ENCODE results near the gene POLR2C. TPM values are rescaled to one million over a fixed set of nuclear protein-coding genes. Genes with fewer than 3 reads are reported as not detected.

The POLR2C gene
- total RNA-seq, 2 donors from 2014 or later, result 34.9 to 77.3 TPM

DNA sequence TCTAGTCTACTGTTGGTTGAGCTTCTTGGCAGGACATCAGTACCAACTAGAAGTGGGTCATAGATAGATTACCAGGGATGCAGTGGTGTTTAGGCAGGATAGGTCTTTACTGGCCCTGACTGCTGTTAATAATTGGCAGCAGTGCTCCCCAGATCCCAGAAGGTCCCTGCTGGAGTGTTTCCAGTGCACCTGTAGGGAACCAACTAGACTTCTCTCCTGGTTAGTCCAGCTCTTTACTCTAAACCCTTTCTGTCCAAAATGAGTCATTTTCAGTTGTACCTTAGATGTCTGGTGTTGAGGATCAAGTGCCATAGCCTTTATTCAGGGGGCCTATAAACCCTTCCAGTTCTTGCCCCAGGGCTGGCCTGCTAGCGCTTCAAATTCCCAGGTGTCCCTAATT is 8.7 kb downstream of the POLR2C start:
- WGBS, 2 donors, result 71 to 95% methylated on average over 1 of the region's 1 CpG
- ATAC-seq (no peak), DNase-seq (no peak)
- intact Hi-C loops (cut with DNase I), result no loop called here
- H3K27ac ChIP-seq, result peak overlapping the region; percentile 9 to 68 (median 31)
- H3K27me3 ChIP-seq, result no peaks in the 10 kb centered on the region
- H3K9me3 ChIP-seq, result no peaks in the 10 kb centered on the region
- no peak overlapping the region for H3K4me3 ChIP-seq
- H3K36me3 ChIP-seq (replicated peaks in 1 of 2; ENCODE audit: insufficient read depth in 1 of 2, low read depth in 2 of 2), result peaks cover 6 to 19% of the 10 kb centered on the region in 2 donors
- peaks cover 31% of the 10 kb centered on the region for H3K4me1 ChIP-seq
- TF ChIP-seq, protein P1, sequence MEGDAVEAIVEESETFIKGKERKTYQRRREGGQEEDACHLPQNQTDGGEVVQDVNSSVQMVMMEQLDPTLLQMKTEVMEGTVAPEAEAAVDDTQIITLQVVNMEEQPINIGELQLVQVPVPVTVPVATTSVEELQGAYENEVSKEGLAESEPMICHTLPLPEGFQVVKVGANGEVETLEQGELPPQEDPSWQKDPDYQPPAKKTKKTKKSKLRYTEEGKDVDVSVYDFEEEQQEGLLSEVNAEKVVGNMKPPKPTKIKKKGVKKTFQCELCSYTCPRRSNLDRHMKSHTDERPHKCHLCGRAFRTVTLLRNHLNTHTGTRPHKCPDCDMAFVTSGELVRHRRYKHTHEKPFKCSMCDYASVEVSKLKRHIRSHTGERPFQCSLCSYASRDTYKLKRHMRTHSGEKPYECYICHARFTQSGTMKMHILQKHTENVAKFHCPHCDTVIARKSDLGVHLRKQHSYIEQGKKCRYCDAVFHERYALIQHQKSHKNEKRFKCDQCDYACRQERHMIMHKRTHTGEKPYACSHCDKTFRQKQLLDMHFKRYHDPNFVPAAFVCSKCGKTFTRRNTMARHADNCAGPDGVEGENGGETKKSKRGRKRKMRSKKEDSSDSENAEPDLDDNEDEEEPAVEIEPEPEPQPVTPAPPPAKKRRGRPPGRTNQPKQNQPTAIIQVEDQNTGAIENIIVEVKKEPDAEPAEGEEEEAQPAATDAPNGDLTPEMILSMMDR (IDR thresholded peaks at IDR 0.05), result no peak
- no peak for TF ChIP-seq POLR2A (IDR thresholded peaks at IDR 0.05)

DNA sequence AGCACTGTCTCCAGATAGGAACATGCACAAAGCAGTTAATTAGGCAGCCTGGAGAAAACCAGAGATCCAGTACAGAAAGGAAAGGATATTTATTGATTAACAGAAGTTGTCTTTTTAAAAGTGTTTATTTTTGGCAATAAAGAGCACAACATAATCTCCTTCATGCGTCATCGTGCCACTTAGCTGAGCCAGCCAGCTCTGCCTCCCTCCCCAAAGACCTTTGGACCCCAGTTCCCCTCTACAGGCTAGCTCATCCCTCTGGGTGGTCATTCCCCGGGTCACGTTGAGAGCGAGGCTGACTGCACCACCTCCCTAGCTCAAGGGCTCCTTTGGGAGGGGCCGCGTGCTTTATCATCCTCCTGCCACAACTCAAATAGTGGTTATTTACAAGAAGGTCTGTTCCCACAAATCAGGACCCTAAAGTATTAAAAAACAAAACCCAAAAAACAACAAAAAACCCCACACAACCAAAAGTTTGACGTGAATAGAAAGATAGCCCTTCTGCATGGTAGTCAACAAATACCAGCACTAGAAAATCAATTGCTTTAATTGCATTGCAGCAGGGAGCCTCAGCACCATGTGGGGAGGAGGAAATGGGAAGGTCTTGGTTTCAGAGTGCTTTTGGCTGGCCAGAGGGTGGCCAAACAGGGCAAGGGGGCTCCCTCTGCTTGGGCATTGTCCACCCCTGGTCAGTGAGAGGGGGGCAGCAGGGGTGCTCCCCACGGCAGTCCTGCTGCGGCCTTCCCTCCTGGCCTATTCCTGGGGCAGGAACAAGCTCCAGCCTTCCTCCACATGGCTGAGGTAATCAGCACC is 9.6 kb downstream of the POLR2C start:
- peak in 2 of 3 donors; percentile 4 to 10 for TF ChIP-seq POLR2A (IDR thresholded peaks at IDR 0.05)
- TF ChIP-seq, protein P1 (IDR thresholded peaks at IDR 0.05), result no peak
- peak overlapping the region in 2 of 4 donors; percentile 68 to 69 for H3K27ac ChIP-seq

DNA sequence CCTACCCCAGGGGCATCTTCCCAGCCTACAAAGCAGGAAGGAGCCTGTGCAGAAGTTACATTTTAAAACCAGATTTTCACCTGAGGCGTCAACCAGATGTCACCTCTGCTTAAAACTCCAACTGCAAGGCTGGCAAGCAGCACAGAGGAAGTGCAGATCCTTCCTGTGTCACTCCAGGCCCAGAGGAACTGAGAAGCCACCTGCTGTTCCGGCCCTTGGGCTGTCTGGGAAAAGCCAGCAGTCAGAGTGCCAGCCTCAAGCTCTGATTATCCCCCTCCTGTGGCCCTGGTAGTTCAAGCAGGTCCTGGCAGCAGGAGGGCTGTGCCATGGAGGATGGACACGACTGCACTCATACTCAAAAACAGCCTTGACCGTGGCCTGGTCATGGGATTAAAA is 10.2 kb downstream of the POLR2C start:
- Histone ChIP-seq H3K36me3 (replicated peaks in 1 of 2; ENCODE audit: insufficient read depth in 1 of 2, low read depth in 2 of 2) (peaks cover 6 to 19% of the 10 kb centered on the region in 2 donors), H3K9me3 (no peaks in the 10 kb centered on the region), H3K27me3 (no peaks in the 10 kb centered on the region), H3K4me1 (peaks cover 45% of the 10 kb centered on the region), H3K4me3 (no peak overlapping the region), H3K27ac (peak overlapping the region in 2 of 4 donors; percentile 68 to 69)
- no peak for DNase-seq
- intact Hi-C loops (cut with DNase I), result no loop called here
- no peak for TF ChIP-seq POLR2A (IDR thresholded peaks at IDR 0.05)
- TF ChIP-seq, protein P1 (IDR thresholded peaks at IDR 0.05), result no peak
- WGBS, 2 donors, result 54% methylated on average over 3 to 4 of the region's 4 CpGs
- ATAC-seq, result no peak

More for the DNA sequence above, 9.6 kb downstream of the POLR2C start:
- DNase-seq (peak in 3 of 4 donors; percentile 26 to 61 (median 50)), ATAC-seq (peak; percentile 52)
- peaks cover 39% of the 10 kb centered on the region for H3K4me1 ChIP-seq
- H3K9me3 ChIP-seq, result no peaks in the 10 kb centered on the region
- intact Hi-C loops (cut with DNase I), result no loop called here
- H3K27me3 ChIP-seq, result no peaks in the 10 kb centered on the region
- peaks cover 6 to 19% of the 10 kb centered on the region in 2 donors for H3K36me3 ChIP-seq (replicated peaks in 1 of 2; ENCODE audit: insufficient read depth in 1 of 2, low read depth in 2 of 2)
- no peak overlapping the region for H3K4me3 ChIP-seq
- 41% methylated on average over 8 to 10 of the region's 10 CpGs for WGBS, 2 donors

DNA sequence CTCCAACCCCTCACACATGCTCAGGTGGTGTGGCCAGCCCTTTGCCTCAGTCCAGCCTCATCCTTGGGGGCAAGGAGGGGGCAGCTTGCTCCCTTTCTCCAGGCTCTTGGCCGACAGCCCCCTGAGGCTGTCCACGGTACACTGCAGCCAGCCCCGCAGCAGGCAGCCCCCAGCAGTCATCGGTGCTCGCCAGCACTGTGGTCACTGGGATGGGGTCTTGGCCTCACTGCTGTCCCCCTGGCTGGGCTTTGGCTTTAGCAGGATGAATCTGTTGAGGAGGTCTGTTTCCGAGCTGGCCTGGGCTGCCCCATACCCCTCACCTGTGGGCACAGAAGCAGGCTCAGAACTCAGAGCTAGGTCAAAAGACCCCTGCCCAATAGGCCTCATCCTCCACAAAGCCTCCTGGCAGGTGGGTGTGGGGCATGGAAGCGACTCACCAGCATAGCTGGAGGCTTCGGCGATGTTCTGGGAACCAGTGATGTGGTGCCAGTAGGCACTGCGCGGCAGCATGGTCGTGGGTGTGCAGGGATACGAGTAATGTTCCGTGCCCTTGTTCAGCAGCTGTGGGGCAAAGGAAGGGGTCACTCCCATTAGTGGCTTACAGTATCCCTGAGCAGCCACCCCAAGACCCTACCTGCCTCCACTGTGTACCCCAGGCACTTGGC is 10.8 kb downstream of the POLR2C start:
- ATAC-seq (no peak), DNase-seq (no peak)
- Histone ChIP-seq H3K36me3 (replicated peaks in 1 of 2; ENCODE audit: insufficient read depth in 1 of 2, low read depth in 2 of 2) (peaks cover 6 to 17% of the 10 kb centered on the region in 2 donors), H3K9me3 (no peaks in the 10 kb centered on the region), H3K4me1 (peaks cover 52% of the 10 kb centered on the region), H3K4me3 (no peak overlapping the region), H3K27ac (peak overlapping the region in 2 of 4 donors; percentile 6 to 68), H3K27me3 (no peaks in the 10 kb centered on the region)
- 83 to 85% methylated on average over 8 to 14 of the region's 14 CpGs for WGBS, 2 donors
- intact Hi-C loops (cut with DNase I), result no loop called here
- TF ChIP-seq, protein P1 (IDR thresholded peaks at IDR 0.05), result no peak
- TF ChIP-seq POLR2A (IDR thresholded peaks at IDR 0.05), result no peak

All from body of pancreas (tissue), 4 donors.